Measurements from ENCODE around the gene COL23A1.

COL23A1 gene

DNA sequence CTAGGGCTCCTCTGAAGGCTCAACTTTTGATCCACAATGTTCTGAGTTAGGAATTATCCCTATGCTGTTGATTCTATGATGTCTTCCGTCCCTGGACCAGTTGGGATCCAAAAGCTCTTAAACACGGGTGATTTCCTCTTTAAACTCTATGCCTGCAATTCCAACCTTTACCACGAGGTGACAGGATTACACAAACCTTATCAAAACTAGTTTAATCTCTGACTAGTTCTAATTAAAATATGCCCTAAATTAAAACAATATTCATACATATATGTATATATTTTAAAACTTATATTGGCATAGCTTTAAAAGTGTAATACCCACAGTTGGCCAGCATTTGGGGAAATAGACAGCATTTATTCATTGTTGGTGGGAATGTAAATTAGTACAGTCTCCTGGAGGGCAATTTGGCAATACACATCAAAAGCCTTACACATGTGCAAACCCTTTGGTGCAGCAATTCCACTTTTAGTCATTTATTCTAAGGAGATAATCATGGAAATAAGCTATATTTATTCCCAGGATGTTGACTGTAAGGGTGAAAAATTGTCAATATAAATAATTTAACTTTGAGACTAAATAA, 306.0 kb downstream of the COL23A1 start:
- no peak for DNase-seq (ENCODE audit: low read depth)

DNA sequence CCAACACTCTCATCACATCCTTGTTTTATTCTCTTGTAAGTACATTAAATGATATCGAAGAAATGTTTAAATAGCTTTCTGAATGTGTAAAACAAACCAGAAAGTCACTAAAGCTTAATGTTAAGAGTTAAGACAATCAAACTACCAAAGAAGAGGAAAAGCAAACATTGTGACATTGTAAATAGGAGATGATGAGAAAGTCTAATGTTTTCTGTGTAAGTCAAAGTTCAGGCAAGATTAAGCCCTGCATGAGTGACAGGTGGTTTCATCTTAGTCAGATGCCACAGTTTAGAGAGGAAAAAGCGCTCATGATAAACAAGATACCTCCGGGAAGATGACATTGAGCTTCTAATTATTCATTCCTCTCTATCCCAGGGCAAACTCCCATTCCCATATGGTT, 306.7 kb downstream of the COL23A1 start:
- DNase-seq (ENCODE audit: low read depth), result no peak

- DNase-seq (ENCODE audit: low read depth), result no peak
Measured at GRCh38 chr5:178282391-178282790, 307.8 kb downstream of the COL23A1 start.

DNA sequence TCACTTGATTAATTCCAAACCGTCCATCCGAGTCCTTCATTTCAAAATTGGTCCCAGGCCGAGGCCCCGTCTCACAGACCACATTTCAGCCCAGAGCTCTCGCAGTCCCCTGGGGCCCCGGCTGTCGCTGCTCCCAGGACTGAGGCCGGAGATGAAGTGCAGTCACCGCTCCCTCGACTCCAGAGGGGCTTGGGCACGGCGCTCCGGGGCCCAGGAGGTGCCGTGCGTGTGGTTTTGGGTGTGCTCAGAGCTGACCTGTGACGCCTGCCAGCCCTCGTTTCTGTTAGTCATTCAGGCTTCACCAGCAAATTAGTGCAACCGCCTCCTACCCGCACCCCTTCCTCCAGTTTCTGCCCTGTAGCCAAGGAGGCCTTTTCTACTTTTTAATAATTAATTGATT, 308.9 kb downstream of the COL23A1 start:
- DNase-seq (ENCODE audit: low read depth), result no peak

DNA sequence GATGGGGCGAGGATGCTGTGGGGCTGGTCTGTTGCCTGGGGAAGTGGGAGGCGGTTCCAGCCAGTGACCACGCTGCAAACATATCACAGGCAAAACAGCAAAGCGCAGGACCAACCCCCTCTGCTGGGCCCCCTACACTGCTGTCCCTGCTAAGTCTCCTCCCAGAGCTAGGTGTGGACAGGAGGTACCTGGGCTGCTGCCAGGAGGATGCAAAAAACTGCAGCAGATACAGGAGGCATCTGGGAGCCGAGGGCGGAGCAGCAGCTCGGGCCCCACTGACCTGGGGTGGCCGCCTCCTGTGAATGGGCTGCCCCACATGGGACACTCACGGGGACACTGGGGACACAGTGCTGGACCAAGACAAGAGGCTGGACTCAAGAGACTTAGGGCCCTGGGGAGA, 309.6 kb downstream of the COL23A1 start:
- no peak for DNase-seq (ENCODE audit: low read depth)

DNA sequence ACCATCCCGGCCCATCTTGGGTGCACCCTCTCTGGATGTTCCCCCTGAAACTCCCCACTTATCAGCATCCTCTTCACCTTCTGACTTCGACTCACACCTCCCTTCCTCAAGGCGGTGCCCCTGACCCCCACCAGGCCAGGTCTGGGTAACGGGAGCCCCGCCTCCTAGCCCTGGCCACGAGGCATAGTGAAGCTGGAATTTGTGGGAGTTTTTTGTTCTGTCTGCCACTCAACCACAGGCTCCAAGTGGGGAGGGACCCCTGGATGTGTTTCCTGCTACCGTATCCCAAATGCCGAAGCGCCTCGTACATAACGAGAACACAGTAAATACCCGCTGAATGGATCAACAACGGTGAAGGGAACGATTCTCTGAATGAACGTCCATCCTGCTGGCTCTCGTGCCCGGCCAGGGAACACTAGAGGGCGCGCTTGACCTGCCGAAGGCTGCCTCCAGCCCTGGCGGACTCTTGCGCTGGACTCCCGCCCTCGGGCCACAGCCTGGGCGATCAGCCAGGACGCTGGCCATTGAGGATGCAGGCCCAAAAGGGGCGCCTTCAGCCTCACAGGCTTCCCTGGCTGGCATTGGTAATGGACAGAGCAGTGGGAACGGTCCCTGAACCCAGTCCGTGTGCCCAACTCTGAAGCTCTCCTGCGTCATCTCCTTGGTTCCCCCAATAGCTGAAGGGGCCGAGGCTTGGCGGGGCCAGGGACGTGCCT, 310.3 kb downstream of the COL23A1 start:
- peak; percentile 12 for DNase-seq (ENCODE audit: low read depth)

- no peak for DNase-seq (ENCODE audit: low read depth)
Measured at GRCh38 chr5:178279026-178279722, 311.0 kb downstream of the COL23A1 start.

DNA sequence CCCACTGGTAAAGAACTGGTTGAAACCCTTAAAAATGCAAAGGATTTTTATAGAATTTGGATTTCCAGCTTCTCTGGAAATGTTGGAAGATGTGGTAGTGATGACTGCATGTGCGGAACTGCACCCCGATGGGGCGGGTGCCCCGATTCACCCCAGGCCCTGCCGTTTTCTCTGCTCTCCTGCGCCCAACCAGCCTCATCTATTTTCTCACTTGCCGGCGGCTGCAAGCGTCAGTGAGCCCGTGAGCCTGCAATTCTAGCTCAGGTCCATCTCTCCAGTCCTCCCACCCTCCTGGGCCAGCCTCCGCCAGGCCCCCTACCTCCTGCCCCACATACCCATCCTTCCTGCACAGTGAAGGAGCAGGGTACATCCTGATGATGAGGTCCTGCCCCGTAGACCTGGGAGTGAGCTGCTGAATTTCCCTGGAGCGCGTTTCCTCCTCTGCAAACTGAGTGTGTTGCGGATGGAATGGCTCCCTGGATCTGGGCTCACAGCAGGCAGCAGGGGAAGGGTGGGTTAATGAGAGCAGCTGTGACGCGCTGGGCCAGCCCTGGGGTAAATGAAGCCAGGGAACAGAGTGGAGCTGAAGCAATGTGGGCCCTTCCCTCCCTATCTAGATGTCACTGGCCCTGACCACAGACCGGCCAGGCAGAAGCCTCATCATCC, 311.7 kb downstream of the COL23A1 start:
- DNase-seq (ENCODE audit: low read depth), result no peak

DNA sequence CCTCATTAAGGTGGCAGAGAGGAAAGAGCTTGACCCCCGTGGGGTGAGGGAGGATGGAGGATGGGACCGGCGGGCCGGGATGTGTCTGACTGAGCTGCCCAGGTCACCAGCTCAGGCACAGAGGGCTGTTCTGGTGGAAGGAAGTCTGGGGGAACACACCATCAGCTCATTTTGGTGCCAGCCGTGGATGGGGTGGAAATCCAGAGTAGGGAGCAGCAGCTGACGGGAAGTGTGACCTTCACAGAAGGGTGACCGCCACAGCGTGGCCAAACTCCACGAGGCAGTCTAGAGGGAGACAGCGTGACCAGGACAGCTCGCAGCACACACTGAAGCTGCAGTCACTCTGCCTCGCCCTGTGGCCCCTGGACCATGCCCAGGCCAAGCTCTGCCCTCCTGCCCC, 312.3 kb downstream of the COL23A1 start:
- no peak for DNase-seq (ENCODE audit: low read depth)

DNA sequence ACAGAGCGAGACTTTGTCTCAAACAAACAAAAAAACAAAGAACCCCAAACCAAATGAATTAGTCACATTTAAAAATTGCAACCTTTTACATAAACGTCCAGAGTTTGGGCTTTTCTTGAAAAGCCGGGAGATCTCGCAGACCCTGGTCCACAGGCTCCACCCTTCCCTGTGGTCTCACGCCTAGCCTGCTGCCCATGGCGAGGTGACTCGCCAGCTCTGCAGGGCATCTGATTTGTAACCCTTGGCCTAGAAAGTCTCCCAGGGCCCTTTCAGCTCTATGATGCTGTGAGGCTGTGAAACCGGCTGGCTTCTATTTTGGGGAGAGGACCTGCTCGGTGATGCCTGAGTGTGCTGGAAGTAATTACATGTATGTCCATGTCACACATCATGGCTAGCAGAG, 312.8 kb downstream of the COL23A1 start:
- no peak for DNase-seq (ENCODE audit: low read depth)

- no peak for DNase-seq (ENCODE audit: low read depth)
Measured at GRCh38 chr5:178274781-178275537, 315.2 kb downstream of the COL23A1 start.

- no peak for DNase-seq (ENCODE audit: low read depth)
Measured at GRCh38 chr5:178273665-178274541, 316.3 kb downstream of the COL23A1 start.

- DNase-seq (ENCODE audit: low read depth), result no peak
Measured at GRCh38 chr5:178273041-178273440, 317.2 kb downstream of the COL23A1 start.

GRCh38 chr5:178272591-178272990, 317.6 kb downstream of the COL23A1 start:
- DNase-seq (ENCODE audit: low read depth), result no peak

DNA sequence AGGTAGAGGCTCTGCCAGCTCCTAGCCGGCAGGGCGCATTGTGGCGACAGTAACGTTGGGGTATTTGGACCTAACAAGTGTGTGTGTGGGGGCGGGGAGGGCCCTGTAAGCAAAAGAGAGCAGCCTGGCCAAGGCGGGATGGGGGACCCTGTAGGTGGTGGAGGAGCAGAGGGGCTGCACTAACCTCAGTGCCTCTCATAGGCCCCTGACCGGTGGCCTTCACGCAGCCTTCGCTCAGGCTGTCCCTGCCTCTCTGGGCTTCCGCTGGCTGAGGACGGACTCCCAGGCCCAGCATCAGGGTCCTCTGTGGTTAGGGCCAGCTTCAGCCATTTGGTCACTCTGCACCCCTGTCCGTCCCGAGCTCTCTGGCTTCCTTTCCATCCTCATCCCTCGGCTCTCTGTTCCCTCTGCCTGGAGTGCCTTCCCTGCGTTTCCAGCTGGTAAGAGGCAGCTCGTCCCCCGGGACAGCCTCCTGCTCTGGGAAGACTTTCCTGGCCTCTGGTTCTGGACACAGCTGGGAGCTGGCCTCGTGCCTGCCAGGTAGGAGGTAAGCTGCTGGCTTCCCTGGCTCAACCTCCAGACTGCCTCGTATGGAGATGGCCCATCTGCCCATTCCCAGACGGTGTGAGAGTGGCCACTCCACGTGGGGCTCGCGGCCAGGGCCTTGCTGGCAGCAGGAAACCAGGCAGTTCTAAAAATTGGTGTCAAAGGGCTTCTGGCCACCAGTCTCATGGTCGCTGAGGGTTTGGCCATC, 318.3 kb downstream of the COL23A1 start:
- DNase-seq (ENCODE audit: low read depth), result no peak

- no peak for DNase-seq (ENCODE audit: low read depth)
Measured at GRCh38 chr5:178271231-178271630, 319.0 kb downstream of the COL23A1 start.

DNA sequence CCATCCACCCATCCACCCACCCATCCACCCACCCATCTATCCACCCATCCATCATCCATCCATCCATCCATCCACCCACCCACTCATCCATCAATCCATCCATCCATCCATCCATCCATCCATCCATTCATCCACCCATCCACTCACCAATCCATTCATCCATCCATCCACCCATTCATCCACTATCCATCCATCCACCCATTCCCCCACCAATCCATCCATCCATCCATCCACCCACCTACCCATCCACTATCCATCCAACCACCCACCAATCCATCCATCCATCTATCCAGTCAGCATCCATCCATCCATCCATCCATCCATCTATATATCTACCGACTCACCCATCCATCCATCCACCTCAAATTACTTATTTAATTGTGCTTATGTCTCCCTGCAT, 320.7 kb downstream of the COL23A1 start:
- DNase-seq (ENCODE audit: low read depth), result no peak

DNA sequence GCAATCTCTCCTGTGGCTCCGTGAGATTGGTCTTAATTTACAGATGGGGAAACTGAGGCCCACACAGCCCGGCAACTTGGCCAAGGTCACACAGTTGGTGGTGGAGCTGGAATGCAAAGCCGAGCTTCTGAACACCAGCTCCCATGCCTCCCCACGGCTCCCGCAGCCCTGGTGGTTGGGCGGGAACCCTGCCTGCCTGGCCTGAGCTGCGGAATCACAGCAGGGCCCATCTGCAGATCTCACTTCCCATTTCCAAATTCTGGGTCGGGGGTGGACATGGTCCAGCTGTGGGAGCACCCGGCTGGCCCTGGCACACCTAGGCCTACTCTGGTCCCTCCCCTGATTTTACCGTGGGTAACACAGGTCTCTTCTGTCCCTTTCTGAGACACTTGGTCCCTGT, 322.3 kb downstream of the COL23A1 start:
- no peak for DNase-seq (ENCODE audit: low read depth)

- no peak for DNase-seq (ENCODE audit: low read depth)
Measured at GRCh38 chr5:178267245-178267644, 322.9 kb downstream of the COL23A1 start.

GRCh38 chr5:178266581-178266980, 323.6 kb downstream of the COL23A1 start:
- DNase-seq (ENCODE audit: low read depth), result no peak

All from T follicular helper cell (primary cell).